ENCODE results near the gene GPR161. TPM values are rescaled to one million over a fixed set of nuclear protein-coding genes. Genes with fewer than 3 reads are reported as not detected.

The GPR161 gene
- total RNA-seq, 2 donors from 2014 or later, result 0.05 to 0.42 TPM

GRCh38 chr1:168045311-168045710, 91.4 kb downstream of the GPR161 start:
- Mint-ChIP-seq H3K4me1 (ENCODE audit: low read depth in 2 of 2) (no peaks in the 10 kb centered on the region), H3K27ac (no peak overlapping the region), H3K9me3 (no peaks in the 10 kb centered on the region), H3K27me3 (no peaks in the 10 kb centered on the region), H3K4me3 (no peak overlapping the region), H3K36me3 (peaks cover 6% of the 10 kb centered on the region)
- DNase-seq (ENCODE audit: low spot score) (no peak), ATAC-seq (no peak)

- Mint-ChIP-seq H3K9me3 (no peaks in the 10 kb centered on the region), H3K4me3 (no peak overlapping the region), H3K27ac (no peak overlapping the region), H3K4me1 (ENCODE audit: low read depth in 2 of 2) (no peaks in the 10 kb centered on the region), H3K36me3 (peaks cover 6% of the 10 kb centered on the region), H3K27me3 (no peaks in the 10 kb centered on the region)
- DNase-seq (ENCODE audit: low spot score) (no peak), ATAC-seq (no peak)
Measured at GRCh38 chr1:168042362-168042761, 94.4 kb downstream of the GPR161 start.

- Mint-ChIP-seq H3K4me1 (ENCODE audit: low read depth in 2 of 2) (no peaks in the 10 kb centered on the region), H3K27ac (no peak overlapping the region), H3K9me3 (no peaks in the 10 kb centered on the region), H3K27me3 (no peaks in the 10 kb centered on the region), H3K4me3 (no peak overlapping the region), H3K36me3 (no peaks in the 10 kb centered on the region)
- DNase-seq (ENCODE audit: low spot score) (no peak), ATAC-seq (no peak)
Measured at GRCh38 chr1:168035345-168035744, 101.4 kb downstream of the GPR161 start.

GRCh38 chr1:168032029-168032428, 104.7 kb downstream of the GPR161 start:
- Mint-ChIP-seq H3K4me3 (no peak overlapping the region), H3K27ac (no peak overlapping the region), H3K4me1 (ENCODE audit: low read depth in 2 of 2) (no peaks in the 10 kb centered on the region), H3K36me3 (no peaks in the 10 kb centered on the region), H3K9me3 (no peaks in the 10 kb centered on the region), H3K27me3 (no peaks in the 10 kb centered on the region)
- DNase-seq (ENCODE audit: low spot score) (no peak), ATAC-seq (no peak)

GRCh38 chr1:168031627-168032026, 105.1 kb downstream of the GPR161 start:
- no peak for DNase-seq (ENCODE audit: low spot score)
- Mint-ChIP-seq H3K36me3 (no peaks in the 10 kb centered on the region), H3K4me3 (no peak overlapping the region), H3K27ac (no peak overlapping the region), H3K9me3 (no peaks in the 10 kb centered on the region), H3K27me3 (no peaks in the 10 kb centered on the region), H3K4me1 (ENCODE audit: low read depth in 2 of 2) (no peaks in the 10 kb centered on the region)
- no peak for ATAC-seq

GRCh38 chr1:168031198-168031597, 105.5 kb downstream of the GPR161 start:
- no peak overlapping the region for H3K27ac Mint-ChIP-seq
- H3K9me3 Mint-ChIP-seq, result no peaks in the 10 kb centered on the region
- ATAC-seq (no peak), DNase-seq (ENCODE audit: low spot score) (no peak)
- H3K36me3 Mint-ChIP-seq, result no peaks in the 10 kb centered on the region
- H3K4me1 Mint-ChIP-seq (ENCODE audit: low read depth in 2 of 2), result no peaks in the 10 kb centered on the region
- H3K4me3 Mint-ChIP-seq, result no peak overlapping the region
- H3K27me3 Mint-ChIP-seq, result no peaks in the 10 kb centered on the region

Other genes with a start within 250 kb of the GPR161 start
- under 1 TPM; 0.33 to 0.48 TPM for gene ADCY10, start 222.8 kb downstream of the GPR161 start, total RNA-seq
- 10 to 100 TPM; 18.3 to 29.3 TPM for gene DCAF6, start 200.2 kb downstream of the GPR161 start, total RNA-seq
- 10 to 100 TPM; 24.9 to 37.1 TPM for gene MPC2, start 199.9 kb downstream of the GPR161 start, total RNA-seq
- 10 to 100 TPM; 34.6 to 49.6 TPM for gene TIPRL, start 42.0 kb upstream of the GPR161 start, total RNA-seq
- 10 to 100 TPM; 51.2 to 78.5 TPM for gene SFT2D2, start 89.1 kb upstream of the GPR161 start, total RNA-seq
- 1 to 10 TPM; 3.0 to 3.7 TPM for gene TBX19, start 143.9 kb upstream of the GPR161 start, total RNA-seq

Data from natural killer cell treated with Interleukin-12 subunit alpha and Interleukin-12 subunit beta and Interleukin-15 and Interleukin-18, amount 100 ng/mL, for 72 hours (primary cell).